GM13977 (cell line): ENCODE measurements around the gene LMX1B.

Experiments
- DNase-seq: peaks from one replicate; pipeline ENCODE4 v3.0.0; 2012; ENCODE audit warnings: low spot score
- CTCF ChIP-seq: IDR thresholded peaks from 2 replicates; pipeline ENCODE4 v1.5.1; 2012; ENCODE audit warnings: mild to moderate bottlenecking, control low read depth; ENCODE audit not compliant: insufficient read depth; ENCODE audit errors: extremely low read depth, missing control alignments
- in situ Hi-C: fragments of 300-500 bp; cut with MboI; formaldehyde crosslinking; loops from one replicate; pipeline ENCODE4 v1.12.0; 2022; ENCODE audit warnings: low sequenced_read_pairs, low pct_unique_long_range_greater_than_20kb, mixed read lengths, inconsistent platforms; ENCODE audit not compliant: unreplicated experiment

LMX1B gene

GRCh38 chr9:126604059-126605055 lies 9.4 kb upstream of the LMX1B start:
- in situ Hi-C loops, result no loop called here
- no peak for DNase-seq
- TF ChIP-seq CTCF, result no peak

- no peak for DNase-seq
- in situ Hi-C loops, result no loop called here
- no peak for TF ChIP-seq CTCF
Measured at GRCh38 chr9:126605792-126606482, 7.8 kb upstream of the LMX1B start.

GRCh38 chr9:126606483-126606870 lies 7.3 kb upstream of the LMX1B start:
- in situ Hi-C loops, result no loop called here
- DNase-seq, result no peak
- TF ChIP-seq CTCF, result no peak

- in situ Hi-C loops, result no loop called here
- TF ChIP-seq CTCF, result no peak
- DNase-seq, result no peak
Measured at GRCh38 chr9:126607086-126607485, 6.6 kb upstream of the LMX1B start.

GRCh38 chr9:126607731-126608130 lies 6.0 kb upstream of the LMX1B start:
- no peak for DNase-seq
- TF ChIP-seq CTCF, result no peak
- in situ Hi-C loops, result no loop called here

GRCh38 chr9:126608551-126608950 lies 5.2 kb upstream of the LMX1B start:
- TF ChIP-seq CTCF, result no peak
- in situ Hi-C loops, result no loop called here
- no peak for DNase-seq
